Measurements from ENCODE around the gene SAMD7.

The SAMD7 gene, protein sequence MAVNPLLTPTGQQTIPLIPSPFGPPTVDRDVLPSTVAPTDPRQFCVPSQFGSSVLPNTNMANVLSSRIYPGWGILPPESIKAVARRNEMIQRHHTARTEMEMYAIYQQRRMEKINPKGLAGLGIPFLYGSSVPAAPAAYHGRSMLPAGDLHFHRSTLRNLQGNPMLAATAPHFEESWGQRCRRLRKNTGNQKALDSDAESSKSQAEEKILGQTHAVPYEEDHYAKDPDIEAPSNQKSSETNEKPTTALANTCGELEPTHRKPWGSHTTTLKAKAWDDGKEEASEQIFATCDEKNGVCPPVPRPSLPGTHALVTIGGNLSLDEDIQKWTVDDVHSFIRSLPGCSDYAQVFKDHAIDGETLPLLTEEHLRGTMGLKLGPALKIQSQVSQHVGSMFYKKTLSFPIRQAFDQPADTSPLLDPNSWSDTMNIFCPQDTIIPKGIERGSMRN

GRCh38 chr3:169911272-169911671 is at the start of gene SAMD7:
TSS of gene SAMD7 (plus strand) at chr3:169911572. CDS start at chr3:169919499, 7,927 bp downstream.
- no peak for FAIRE-seq

- FAIRE-seq = no peak
Measured at GRCh38 chr3:169861871-169862270, 49.5 kb upstream of the SAMD7 start.

DNA sequence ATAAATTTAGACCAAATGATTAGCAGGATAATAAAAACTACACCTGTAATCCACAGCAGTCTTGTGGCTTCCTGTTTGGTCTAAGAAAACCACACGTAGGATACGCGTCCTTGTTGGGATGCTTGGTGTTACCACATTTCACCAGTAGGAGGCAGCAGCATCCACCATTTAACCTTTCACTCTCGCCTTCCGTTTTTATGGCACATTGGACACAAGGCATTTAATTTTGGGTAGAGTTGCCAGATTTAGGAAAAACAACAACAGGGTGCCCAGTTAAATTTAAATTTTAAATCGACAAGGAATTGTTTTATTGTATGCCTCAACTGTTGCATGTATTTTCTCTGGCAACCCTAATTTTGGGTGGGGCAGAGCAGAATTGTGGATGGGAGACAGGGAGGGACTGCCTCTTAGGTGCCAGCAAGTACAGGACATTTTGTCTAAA is 47.9 kb upstream of the SAMD7 start:
- FAIRE-seq = no peak

GRCh38 chr3:169864270-169864669 is 47.1 kb upstream of the SAMD7 start:
- no peak for FAIRE-seq

DNA sequence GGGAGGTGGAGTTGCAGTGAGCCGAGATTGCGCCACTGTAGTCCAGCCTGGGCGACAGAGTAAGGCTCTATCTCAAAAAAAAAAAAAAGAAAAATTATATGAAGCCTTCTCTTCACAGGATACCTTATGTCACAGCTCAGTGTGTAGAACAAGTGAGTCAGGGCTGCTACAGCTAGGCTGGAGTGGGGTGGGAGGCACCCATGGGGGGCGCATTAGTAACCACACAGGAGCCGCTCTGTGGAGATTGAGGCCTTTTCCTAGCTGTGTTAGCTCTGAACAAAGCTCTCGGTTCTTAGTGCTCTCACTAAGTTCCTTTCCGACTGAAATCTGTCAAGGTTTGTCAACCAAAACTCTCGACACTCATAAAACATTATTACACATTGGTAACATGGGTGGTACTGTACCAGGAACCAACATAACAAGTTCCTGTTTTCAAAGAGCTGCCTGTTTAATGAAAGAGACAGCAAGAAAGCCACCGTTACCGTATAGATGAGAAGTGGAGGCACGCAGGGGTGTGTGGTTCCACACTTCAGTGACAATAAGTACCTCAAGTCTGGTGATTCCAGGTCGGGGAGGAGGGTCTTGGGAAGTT is 46.1 kb upstream of the SAMD7 start:
- FAIRE-seq = no peak

DNA sequence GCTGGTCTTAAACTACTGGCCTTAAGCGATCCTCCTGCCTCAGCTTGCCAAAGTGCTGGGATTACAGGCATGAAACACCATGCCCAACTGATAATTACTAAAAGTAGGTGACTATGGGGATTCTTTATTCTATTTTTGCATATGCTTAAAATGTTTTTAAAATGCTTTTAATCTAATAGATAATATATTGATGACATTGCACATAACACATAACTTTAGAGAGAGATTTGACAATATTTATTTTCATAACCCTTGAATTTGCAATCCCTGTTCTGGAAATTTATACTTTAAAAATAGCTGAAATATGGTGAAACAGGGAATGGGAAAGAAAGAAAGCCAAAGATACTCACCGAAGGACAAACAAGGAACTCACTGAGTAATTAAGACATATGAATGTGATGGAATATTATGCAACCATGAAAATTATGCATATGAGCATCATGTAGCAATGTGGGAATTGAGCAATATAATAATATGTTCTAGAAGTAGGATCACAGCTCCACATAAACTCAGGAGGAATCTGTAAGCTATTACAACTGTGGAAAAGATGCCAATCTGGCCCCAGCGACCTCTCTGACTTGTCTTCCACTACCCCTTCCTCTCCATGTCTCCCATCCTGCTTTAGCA is 43.7 kb upstream of the SAMD7 start:
- no peak for FAIRE-seq

DNA sequence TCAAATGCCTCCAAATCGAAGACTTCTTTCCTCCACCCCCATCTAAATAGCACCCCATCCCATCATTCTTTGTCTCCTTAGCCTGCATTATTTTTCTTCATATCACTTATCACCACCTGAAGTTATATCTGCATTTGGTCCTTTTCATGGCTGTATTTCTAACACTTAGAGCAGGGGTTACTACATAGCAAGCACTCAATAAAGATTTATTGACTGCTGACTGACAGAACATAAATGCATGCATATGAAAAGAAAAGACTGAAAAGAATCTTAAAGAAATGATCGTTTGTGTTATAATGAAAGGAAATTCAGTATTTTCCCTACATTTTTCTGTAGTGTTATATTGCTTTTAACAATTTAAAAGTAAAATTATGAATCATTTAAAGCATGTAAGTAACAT is 43.0 kb upstream of the SAMD7 start:
- no peak for FAIRE-seq

- FAIRE-seq = no peak
Measured at GRCh38 chr3:169869484-169870220, 41.7 kb upstream of the SAMD7 start, which contains the start of gene LRRC31. TSS of gene LRRC31 (minus strand) at chr3:169869935. CDS start at chr3:169869807, 128 bp downstream.

DNA sequence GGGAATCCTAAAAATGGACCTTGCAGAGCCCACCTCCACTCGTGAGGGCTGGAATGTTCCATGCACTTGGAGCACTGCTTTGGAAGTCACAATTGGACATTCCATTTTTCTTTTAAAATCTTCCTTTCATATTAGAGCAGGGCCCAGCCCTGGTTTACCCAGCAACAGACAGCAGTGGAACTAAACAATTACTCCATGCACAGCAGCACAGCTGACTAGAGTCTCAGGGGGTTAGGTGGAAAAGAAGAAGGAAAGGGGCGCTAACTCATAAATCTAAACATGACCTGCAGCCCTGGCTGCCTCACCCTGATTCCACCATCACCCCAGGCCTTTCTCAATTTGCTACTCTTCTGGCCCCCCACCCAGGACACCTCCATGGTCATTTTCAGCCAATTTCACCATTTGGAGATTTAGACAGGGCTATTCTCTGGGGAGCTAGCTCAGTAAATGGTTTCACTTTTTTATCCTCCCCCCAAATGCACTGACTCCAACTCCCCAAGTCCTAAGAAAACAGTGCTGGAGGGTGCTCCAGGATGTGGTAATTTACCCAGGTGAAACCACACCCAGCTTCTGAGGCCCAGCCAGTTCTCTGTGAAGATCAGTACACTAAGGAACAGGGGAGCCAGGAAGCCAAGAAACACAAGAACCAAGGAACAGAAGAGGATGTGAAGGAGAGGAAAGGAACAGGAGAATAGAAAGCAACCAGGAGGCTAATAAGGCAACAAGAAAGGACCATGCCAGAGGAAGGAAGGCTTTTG is 40.1 kb upstream of the SAMD7 start:
- no peak for FAIRE-seq

GRCh38 chr3:169879013-169879557 is 32.3 kb upstream of the SAMD7 start:
- no peak for FAIRE-seq

DNA sequence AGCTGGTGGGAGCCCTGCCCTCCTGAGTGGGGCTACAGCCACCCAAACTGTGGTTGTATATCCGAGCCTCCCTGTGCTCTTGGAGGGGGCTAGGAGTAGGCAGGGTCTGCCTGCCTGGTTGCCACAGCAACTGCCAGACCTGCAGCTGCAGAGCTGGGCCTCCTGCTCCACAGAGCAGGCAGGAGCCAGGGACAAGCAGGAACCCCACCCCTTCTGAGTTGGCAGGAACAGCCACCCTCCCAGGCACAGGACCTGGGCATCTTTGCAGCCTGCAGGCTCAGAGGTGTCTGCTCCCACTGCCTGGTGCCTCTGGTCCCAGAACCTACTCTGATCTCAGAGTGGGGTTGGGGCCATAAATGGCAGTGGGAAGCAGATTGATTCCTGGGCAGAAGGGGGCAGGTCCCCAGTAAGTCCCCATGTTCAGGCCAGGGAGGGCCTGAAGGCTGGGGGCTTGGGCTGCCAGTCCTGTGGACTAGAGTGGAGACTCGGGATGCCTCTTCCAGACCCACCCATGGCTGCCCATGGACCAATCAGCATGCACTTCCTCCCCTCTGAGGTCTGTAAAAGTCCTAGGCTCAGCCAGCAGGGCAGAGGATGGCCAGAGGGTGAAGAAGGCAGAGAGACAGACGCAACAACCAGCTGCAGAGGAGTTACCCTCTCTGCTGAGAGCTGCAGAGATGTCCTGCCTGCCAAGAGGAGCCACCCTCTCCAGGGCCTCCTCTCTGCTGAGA is 31.4 kb upstream of the SAMD7 start:
- no peak for FAIRE-seq

DNA sequence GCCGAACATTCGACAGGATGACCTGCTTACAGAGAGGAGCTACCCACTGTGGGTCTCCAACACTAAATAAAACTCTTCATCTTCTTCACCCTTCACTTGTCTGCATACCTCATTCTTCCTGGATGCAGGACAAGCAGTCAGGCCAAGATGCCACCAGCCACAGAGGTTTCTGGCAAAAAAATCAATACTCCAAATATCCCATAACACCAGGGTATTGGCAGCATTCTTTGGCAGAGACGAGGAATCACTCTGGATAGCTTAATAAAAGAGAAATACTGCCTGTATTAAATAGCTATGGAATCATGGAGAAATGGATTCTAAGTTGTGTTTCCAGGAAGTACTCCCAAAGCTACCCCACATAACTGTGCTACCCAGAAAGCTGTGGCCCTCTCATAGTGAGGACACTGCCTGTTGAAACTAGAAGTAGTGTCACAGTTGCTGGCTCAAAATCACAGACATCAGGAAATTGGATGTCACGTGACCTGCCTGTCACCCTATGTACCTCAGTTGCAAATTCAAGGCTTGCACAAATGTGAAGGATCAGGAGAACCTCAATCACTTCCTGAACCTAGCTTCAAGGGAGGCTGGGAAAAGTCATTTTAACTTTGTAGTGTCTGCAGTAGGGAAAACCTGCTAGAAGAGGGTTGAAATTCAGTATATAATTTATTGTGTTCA is 30.7 kb upstream of the SAMD7 start:
- no peak for FAIRE-seq

- no peak for FAIRE-seq
Measured at GRCh38 chr3:169886671-169887070, 24.7 kb upstream of the SAMD7 start.

DNA sequence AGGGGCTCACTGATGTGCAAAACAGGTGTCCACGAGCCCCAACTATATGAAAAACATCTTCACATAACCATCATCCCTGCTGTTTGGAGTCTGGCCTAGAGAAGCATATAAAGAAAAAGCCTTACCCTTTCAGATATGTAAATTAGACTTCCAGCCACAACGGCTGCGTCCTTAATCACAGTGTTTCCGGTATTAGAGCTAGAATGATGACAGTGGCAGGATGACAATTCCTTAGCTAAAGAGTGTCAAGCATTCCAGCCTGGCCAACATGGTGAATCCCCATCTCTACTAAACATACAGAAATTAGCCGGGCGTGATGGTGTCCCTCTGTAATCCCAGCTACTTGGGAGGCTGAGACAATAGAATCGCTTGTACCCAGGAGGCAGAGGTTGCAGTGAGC is 19.5 kb upstream of the SAMD7 start:
- FAIRE-seq = no peak

DNA sequence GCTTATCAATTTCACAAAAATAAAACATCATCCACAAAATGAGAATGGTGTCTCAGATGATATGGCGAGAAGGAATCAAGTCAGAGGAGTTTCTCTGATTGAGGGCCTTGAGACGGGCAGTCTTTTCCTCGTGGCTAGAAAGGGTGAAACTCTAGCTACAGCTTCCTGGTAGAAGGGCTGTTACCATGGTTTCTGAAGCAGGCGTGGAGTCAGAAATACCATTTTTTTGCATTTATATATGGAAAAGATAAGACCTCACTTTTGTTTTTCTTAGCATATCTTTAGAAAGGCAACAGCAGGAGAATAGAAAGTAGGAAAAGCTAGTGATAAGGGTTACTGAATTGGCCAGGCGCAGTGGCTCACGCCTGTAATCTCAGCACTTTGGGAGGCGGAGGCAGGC is 17.3 kb upstream of the SAMD7 start:
- FAIRE-seq = no peak

DNA sequence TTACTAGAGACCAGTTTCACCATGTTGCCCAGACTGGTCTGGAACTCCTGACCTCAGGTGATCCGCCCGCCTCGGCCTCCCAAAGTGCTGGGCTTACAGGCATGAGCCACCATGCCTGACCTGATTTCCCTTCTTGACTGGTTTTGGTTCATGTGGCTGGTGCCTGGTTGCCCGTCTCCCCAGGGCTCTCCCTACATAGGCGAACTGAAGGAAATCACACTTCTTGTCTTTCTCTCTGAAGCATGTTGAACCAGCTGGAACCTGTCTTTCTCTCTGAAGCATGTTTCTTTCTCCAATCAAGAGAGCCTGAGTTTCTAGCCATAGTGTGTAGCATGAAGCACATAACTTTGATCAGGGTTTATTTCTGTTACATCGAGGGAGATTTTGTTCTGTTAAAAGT is 16.3 kb upstream of the SAMD7 start:
- no peak for FAIRE-seq

DNA sequence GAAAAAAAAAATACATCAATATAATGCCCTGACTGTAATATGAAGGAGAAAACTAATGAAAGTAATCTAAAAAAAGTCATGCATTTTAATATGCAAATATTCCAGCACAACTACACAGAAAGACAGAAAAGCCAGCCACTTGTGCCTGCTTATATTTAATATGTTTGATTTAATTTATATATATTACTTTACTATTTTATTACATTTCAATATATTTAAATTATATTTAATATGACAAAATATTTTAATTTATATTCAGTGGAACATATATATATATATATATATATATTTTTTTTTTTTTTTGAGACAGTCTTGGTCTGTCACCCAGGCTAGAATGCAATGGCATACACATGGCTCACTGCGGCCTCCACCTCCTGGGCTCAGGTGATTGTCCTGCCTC is 14.1 kb upstream of the SAMD7 start:
- no peak for FAIRE-seq

DNA sequence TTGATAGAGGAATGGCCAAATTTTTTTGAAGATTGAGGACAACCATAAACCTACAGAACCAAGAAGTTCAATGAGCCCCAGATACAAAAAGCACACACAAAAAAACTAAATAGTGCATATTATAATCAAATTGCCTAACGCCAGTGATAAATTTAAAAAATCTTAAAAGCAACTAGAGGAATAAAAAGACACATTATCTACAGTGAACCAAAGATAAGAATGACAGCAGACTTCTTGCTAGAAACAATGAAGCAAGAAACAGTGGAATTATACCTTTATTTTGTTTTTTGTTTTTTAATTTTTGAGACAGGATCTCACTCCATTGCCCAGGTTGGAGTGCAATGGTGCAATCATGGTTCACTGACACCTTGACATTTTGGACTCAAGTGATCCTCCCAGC is 9.9 kb upstream of the SAMD7 start:
- FAIRE-seq = no peak

DNA sequence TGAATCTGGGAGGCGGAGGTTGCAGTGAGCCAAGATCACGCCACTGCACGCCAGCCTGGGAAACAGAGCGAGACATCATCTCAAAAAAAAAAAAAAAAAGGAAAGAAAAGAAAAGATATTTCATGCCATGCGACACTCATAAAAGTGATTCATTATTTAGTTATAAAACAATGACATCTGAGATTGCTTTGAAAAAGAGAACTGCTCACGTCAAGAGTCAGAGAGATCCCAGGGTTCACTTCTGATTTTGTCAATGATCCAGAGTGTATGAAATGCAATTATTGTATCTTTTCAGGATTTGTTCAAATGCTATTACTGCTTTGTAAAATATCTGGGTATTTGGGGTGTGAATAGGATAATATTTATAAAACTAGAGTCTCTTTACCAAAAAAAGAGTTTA is 6.0 kb upstream of the SAMD7 start:
- FAIRE-seq = no peak

DNA sequence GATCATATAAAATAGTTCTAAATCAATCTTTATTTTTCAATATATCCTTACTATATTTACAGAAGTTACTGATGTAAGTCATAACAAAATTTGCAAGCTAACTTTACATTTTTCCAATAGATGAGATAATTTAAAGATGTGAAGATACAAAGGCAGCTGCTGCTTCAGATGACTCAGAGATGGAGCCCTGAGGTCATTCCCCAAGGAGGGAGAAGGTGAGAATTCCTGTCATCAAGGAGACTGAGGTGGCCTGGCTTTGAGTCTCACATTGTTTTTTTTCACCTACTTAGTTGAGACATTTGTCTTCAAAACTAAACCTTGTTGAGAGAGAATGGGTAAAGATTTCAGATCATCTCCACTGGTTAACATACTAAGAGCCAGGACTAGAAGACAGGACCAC is 3.9 kb upstream of the SAMD7 start:
- no peak for FAIRE-seq

GRCh38 chr3:169907944-169908343 is 3.4 kb upstream of the SAMD7 start:
- FAIRE-seq = no peak

Data from endometrium (tissue), 2 donors.